Stimulated activated CD4-positive, alpha-beta T cell treated with anti-CD3 and anti-CD28 coated beads, Interleukin-2, amount 100 ng/mL, for 4 hours (primary cell): ENCODE measurements around the gene C16orf74.

ENCODE experiments used
- DNase-seq: peaks from one replicate; pipeline ENCODE4 v3.0.0-alpha.2; 2020; ENCODE audit warnings: low read depth

Gene C16orf74

GRCh38 chr16:85774811-85775210 is 23.9 kb upstream of the C16orf74 start:
- no peak for DNase-seq

GRCh38 chr16:85774136-85774535 is 23.2 kb upstream of the C16orf74 start:
- no peak for DNase-seq

DNA sequence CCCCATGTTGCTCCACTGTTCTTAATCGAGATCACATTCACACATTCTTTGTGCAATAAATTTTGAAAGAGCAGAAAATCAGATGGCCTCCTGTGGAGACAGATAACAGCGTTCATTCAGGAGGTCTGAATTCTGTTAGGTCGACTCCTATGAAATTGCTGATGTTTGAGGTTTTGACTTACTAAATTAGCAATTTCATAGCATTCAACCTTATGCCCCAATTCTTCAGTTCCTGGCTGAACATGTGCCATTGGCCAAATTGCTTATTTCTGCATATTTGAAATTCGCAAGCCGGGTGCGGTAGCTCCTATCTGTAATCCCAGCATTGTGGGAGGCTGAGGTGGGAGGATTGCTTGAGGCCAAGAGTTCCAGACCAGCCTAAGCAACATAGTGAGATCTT is 22.1 kb upstream of the C16orf74 start:
- DNase-seq = no peak

DNA sequence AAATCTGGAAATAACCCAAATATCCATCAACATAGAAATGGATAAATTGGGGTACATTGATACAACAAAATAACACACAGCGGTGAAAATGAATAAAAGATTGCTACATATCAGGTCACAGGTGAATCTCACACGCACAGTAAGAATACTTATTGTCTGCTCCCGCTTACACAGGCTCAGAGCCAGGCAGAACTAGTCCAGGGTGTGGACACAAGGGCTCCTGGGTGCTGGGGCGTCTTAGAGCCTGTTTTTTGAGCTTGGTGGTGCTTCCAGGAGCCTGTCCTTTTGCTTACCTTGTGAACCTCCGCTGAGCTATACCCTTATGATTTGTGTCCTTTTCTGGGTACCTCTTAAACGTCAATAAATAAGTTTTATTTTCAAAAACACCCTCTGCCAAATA is 19.8 kb upstream of the C16orf74 start:
- no peak for DNase-seq

GRCh38 chr16:85768199-85768598 is 17.3 kb upstream of the C16orf74 start:
- DNase-seq = no peak

GRCh38 chr16:85767531-85767930 is 16.6 kb upstream of the C16orf74 start:
- DNase-seq = no peak

- no peak for DNase-seq
Measured at GRCh38 chr16:85765767-85766166, 14.9 kb upstream of the C16orf74 start.

- DNase-seq = no peak
Measured at GRCh38 chr16:85765211-85765610, 14.3 kb upstream of the C16orf74 start.

DNA sequence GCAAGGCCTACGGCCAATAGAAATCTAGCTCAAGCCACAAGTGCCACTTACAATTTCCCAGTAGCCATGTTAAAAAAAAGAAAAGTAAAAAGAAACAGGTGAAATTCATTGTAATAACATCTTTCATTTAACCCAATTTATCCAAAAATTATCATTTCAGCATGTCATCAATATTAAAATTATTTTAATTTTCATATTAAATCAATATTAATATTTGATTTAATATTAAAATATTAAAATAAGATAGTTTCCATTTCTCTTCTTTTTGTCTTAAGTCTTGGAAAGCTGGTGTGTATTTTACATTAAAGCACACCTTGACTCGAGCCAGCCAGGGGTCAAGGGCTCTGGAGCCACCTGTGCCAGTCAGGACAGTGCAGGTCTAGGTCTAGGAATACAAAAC is 12.7 kb upstream of the C16orf74 start:
- no peak for DNase-seq

- no peak for DNase-seq
Measured at GRCh38 chr16:85762970-85763369, 12.1 kb upstream of the C16orf74 start.

GRCh38 chr16:85761861-85762260 is 11.0 kb upstream of the C16orf74 start:
- no peak for DNase-seq

GRCh38 chr16:85759631-85760419 is 8.9 kb upstream of the C16orf74 start:
- DNase-seq = no peak

DNA sequence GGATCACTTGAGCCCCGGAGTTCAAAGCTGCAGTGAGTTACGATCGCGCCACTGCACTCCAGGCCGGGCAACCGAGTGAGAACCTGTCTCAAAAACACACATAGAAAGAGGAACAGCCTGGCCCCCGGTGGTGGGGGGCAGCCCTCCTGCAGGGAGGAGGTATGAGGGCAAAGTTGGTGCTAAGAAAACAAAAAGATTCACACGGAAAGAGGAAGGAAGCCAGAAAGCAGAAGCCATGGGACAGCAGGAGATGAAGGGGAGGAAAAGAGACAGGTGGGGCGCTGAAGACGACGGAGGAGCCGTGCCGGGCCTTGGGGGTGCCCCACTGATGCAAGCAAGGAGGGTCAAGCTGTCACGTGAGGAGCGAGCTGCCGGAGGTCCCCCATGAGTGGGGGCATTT is 8.2 kb upstream of the C16orf74 start:
- DNase-seq = no peak

- no peak for DNase-seq
Measured at GRCh38 chr16:85757341-85757822, 6.5 kb upstream of the C16orf74 start.

DNA sequence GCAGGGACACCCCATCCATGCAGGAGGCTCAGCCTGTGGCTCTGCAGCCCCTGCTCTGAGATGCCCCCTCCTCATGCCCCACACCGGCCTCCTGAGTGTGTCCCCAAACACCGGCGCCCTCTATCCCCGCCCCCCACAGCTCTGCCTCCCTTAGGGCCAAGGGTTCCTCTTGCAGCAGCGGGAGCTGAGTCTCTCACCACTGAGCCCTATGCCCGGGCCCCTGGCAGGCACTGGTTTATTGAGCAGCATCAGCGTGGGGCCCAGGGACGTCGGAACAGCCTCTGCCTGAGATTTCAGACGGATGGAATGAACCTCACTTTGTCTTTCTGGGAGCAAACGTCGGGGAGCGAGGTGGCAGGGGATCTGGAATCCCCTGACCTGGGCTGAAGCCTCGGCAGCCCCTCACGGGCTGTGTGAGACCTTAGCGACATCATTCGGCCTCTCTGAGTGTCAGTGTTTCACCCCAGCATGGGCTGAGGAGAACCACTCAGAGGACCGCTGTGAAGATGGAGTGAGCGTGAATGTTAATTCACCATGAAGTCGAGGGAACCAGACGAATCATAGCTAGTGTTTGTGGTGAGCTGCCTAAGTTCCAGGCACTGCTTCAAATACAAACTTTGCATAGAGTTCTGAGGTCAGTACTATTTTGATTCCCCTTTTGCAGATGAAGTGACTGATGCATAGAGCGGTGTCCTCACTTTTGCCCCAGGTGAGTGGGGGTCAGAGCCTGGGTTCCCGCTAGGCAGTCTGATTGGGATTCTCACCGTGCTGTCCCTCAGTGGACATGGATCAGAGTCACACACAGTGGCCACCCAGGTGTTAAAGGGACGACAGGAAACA is 5.3 kb upstream of the C16orf74 start:
- no peak for DNase-seq

DNA sequence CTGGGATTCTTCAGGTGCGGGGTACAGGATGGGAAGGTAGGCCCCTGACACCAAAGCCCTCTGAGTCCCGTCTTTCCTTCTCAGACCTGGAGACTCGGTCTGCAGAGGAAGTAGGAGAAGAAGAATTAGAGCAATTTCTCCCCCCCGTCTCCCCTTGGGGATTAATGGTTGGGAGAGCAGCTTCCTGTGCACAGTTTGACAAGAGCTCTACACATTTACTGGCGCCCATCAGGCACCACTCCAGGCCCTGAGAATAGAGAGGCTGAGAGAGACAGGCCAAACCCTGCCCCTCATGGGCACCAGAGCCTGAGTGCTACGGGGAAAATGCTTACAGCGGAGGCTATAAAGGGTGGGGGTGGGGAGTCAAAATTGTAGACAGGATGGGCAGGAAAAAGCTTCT is 3.5 kb upstream of the C16orf74 start:
- no peak for DNase-seq

- no peak for DNase-seq
Measured at GRCh38 chr16:85753976-85754375, 3.1 kb upstream of the C16orf74 start.

DNA sequence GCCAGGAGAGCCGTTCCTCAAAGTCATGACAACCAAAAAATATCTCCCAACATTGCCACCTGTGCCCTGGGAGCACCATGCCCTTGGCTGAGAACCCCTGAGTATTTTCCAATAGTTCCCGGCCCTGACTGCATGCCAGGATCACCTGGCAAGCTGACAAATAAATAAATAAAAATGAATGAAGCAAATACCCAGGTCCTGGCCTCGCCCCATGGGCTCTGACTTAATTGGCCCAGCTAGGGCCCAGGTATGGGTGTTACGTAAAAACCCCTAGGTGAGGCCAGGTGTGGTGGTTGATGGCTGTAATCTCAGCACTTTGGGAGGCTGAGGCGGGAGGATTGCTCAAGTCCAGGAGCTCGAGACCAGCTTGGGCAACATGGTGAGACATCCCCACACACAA is 2.7 kb upstream of the C16orf74 start:
- no peak for DNase-seq

DNA sequence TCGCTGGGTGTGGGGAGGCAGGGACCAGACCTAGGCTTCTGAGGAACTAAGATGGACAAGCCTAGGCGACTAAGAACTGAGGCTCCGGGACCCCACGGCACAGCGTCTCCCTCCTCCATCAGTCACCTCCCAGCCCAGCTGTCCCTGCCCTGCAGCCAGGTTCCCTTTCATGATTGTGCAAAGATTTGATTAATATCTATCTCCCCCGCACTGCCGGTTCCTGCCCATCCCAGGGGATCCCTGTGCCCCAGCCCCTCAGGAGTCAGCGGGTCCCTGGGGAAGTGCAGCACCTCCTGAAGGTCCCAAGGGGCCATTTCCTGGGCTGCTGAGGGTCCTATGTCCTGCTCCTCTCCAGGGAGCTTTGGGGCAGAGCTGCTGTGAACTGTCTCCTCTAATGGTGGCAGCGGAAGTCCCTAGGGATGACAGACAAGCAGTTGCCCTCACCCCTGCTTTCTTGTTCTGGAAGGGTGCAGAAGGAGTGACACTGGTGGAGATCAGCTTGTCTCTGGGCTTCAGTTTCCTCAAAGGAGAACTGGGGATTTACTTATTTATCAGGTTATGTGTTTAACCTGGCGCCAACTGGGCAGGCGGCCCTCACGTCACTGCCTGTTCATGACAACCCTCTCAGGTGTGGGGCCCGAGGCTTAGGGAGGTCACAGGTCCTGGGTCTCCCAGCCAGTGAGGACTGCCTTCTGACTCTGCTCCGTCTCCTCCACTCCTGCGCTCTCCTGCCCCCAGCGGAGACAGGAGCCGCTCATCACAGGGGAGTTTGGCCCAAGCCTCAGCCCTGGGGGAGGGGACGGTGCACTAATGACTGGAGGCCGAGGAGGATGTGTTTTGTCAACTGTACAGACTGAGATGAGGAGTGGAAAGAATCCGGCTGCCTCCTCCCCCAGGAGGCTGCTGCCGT is 1.9 kb upstream of the C16orf74 start:
- no peak for DNase-seq

- DNase-seq = no peak
Measured at GRCh38 chr16:85751698-85752501, 1.0 kb upstream of the C16orf74 start.

- DNase-seq = no peak
Measured at GRCh38 chr16:85750146-85750826, 610 bp downstream of the C16orf74 start.
